Parathyroid adenoma (tissue), 2 donors: ENCODE data around the gene HDGFL3.

Source experiments
- H2AFZ ChIP-seq: fragments of 300-600 bp; sonication (generic); one replicate; pipeline ENCODE4 v1.7.0; 2017; ENCODE audit warnings: antibody characterized with exemption, mild to moderate bottlenecking
- H3K27ac ChIP-seq: fragments of 300-600 bp; sonication (generic); one replicate; pipeline ENCODE4 v1.7.0; 2017
- H3K27me3 ChIP-seq: fragments of 300-600 bp; sonication (generic); one replicate; pipeline ENCODE4 v1.7.0; 2017; ENCODE audit warnings: low read length; ENCODE audit not compliant: control insufficient read depth, insufficient read depth
- H3K36me3 ChIP-seq: fragments of 300-600 bp; sonication (generic); one replicate; pipeline ENCODE4 v1.7.0; 2017; ENCODE audit warnings: low read length; ENCODE audit not compliant: control insufficient read depth, insufficient read depth
- H3K4me1 ChIP-seq: fragments of 300-600 bp; sonication (generic); one replicate; pipeline ENCODE4 v1.7.0; 2017; ENCODE audit warnings: control low read depth
- H3K4me2 ChIP-seq: fragments of 300-600 bp; sonication (generic); one replicate; pipeline ENCODE4 v1.7.0; 2017; ENCODE audit warnings: low read length
- H3K4me3 ChIP-seq: fragments of 300-600 bp; sonication (generic); one replicate; pipeline ENCODE4 v1.7.0; 2017; ENCODE audit warnings: low read depth, low read length
- H3K79me2 ChIP-seq: fragments of 300-600 bp; sonication (generic); one replicate; pipeline ENCODE4 v1.7.0; 2017; ENCODE audit warnings: control low read depth
- H3K9ac ChIP-seq: fragments of 300-600 bp; sonication (generic); one replicate; pipeline ENCODE4 v1.7.0; 2017; ENCODE audit warnings: mild to moderate bottlenecking
- H3K9me3 ChIP-seq: fragments of 300-600 bp; sonication (generic); one replicate; pipeline ENCODE4 v1.7.0; 2017; ENCODE audit warnings: low read length; ENCODE audit not compliant: control insufficient read depth
- TF ChIP-seq, protein P1 (sequence below): fragments of 300-600 bp; sonication (generic); IDR thresholded peaks from one replicate; pipeline ENCODE4 v1.7.0; 2017; ENCODE audit warnings: antibody characterized with exemption, mild to moderate bottlenecking
- donor health status: primary hyperparathyroidism.

Gene HDGFL3

DNA sequence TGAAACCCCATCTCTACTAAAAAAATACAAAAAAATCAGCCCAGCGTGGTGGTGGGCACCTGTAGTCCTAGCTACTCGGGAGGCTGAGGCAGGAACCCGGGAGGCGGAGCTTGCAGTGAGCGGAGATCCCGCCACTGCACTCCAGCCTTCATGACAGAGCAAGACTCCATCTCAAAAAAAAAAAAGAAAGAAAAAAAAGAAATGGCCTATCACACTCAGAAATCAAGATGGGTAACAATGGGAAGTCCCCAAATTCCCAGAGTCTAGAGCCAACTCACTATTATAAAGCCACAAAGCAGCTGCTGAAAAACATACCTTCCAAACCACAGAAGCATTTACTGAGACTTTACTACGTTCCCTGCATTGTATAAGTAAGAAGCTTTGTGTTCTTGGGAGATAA is 7.5 kb downstream of the HDGFL3 start:
- Histone ChIP-seq H3K4me1 (peaks cover 15% of the 10 kb centered on the region), H3K79me2 (peaks cover 2% of the 10 kb centered on the region), H3K9me3 (no peaks in the 10 kb centered on the region), H3K27me3 (no peaks in the 10 kb centered on the region), H2AFZ (no peak overlapping the region), H3K9ac (no peak overlapping the region), H3K36me3 (no peaks in the 10 kb centered on the region), H3K4me2 (no peak overlapping the region), H3K4me3 (no peak overlapping the region), H3K27ac (no peak overlapping the region)
- TF ChIP-seq, protein P1, sequence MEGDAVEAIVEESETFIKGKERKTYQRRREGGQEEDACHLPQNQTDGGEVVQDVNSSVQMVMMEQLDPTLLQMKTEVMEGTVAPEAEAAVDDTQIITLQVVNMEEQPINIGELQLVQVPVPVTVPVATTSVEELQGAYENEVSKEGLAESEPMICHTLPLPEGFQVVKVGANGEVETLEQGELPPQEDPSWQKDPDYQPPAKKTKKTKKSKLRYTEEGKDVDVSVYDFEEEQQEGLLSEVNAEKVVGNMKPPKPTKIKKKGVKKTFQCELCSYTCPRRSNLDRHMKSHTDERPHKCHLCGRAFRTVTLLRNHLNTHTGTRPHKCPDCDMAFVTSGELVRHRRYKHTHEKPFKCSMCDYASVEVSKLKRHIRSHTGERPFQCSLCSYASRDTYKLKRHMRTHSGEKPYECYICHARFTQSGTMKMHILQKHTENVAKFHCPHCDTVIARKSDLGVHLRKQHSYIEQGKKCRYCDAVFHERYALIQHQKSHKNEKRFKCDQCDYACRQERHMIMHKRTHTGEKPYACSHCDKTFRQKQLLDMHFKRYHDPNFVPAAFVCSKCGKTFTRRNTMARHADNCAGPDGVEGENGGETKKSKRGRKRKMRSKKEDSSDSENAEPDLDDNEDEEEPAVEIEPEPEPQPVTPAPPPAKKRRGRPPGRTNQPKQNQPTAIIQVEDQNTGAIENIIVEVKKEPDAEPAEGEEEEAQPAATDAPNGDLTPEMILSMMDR = no peak

DNA sequence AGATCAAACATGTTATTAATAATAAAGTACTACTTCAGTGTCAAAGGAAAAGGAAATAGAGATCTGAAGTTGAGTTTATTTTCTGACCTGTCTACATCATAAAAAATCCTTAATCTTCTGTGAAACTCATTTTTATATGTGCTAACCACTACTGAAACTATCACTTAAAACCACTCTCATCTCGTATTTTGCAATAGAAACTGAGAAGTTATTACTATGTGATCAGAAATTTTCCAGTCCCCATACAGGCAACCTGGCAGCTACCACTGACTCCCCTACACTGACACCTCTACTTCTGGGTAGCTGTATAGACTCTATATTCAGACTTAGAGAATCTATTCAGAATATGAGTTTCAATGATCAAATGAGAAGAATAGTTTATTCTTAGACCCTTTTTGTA is 8.3 kb downstream of the HDGFL3 start:
- H3K9ac ChIP-seq = no peak overlapping the region
- no peaks in the 10 kb centered on the region for H3K27me3 ChIP-seq
- no peak overlapping the region for H3K27ac ChIP-seq
- H3K79me2 ChIP-seq = no peaks in the 10 kb centered on the region
- H3K4me3 ChIP-seq = no peak overlapping the region
- no peak overlapping the region for H2AFZ ChIP-seq
- TF ChIP-seq, protein P1 = no peak
- peaks cover 15% of the 10 kb centered on the region for H3K4me1 ChIP-seq
- no peaks in the 10 kb centered on the region for H3K9me3 ChIP-seq
- no peak overlapping the region for H3K4me2 ChIP-seq
- no peaks in the 10 kb centered on the region for H3K36me3 ChIP-seq

DNA sequence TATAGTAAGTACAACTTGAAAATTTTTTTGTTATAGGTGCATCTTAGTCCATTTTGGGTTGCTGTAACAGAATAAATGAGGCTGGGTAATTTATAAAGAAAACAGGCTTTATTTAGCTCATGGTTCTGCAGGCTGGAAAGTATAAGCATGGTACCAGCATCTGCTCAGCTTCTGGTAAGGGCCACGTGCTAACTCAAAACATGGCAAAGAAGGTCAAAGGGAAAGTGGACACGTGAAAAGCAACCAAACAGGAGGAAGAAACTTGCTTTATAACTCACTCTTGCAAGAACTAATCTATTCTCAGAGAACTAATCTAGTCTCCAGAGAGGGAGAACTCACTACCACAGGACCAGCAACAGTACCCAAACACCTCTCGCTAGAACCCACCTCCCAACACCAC is 9.1 kb downstream of the HDGFL3 start:
- no peak overlapping the region for H3K27ac ChIP-seq
- no peaks in the 10 kb centered on the region for H3K9me3 ChIP-seq
- no peaks in the 10 kb centered on the region for H3K27me3 ChIP-seq
- H3K36me3 ChIP-seq = no peaks in the 10 kb centered on the region
- TF ChIP-seq, protein P1 = no peak
- no peak overlapping the region for H3K4me2 ChIP-seq
- no peak overlapping the region for H3K4me3 ChIP-seq
- H3K9ac ChIP-seq = no peak overlapping the region
- H2AFZ ChIP-seq = no peak overlapping the region
- H3K79me2 ChIP-seq = no peaks in the 10 kb centered on the region
- H3K4me1 ChIP-seq = peaks cover 15% of the 10 kb centered on the region

DNA sequence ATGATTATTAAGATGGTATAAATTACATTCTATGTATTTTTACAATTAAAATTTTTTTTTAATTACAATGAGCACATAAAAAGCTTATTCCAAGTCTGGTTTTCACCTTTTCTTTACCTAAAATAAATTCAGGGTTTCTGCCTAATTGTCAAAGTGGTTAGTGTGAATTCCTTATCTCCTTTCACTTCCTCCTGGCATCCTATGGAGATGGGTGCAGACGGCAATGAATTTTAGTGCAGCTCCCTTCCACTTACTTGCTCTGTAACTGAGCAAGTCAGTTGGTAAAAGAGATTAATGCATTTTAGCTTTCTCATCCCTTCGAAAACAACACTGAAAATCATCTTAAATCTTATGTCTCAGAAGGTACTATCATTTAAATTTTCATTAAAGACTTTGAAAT is 13.1 kb downstream of the HDGFL3 start:
- H3K27ac ChIP-seq = no peak overlapping the region
- H3K4me3 ChIP-seq = no peak overlapping the region
- no peak overlapping the region for H3K9ac ChIP-seq
- no peaks in the 10 kb centered on the region for H3K27me3 ChIP-seq
- peaks cover 6% of the 10 kb centered on the region for H3K4me1 ChIP-seq
- H3K4me2 ChIP-seq = no peak overlapping the region
- no peaks in the 10 kb centered on the region for H3K36me3 ChIP-seq
- peaks cover 12% of the 10 kb centered on the region for H3K79me2 ChIP-seq
- H2AFZ ChIP-seq = no peak overlapping the region
- H3K9me3 ChIP-seq = no peaks in the 10 kb centered on the region
- TF ChIP-seq, protein P1 = no peak

DNA sequence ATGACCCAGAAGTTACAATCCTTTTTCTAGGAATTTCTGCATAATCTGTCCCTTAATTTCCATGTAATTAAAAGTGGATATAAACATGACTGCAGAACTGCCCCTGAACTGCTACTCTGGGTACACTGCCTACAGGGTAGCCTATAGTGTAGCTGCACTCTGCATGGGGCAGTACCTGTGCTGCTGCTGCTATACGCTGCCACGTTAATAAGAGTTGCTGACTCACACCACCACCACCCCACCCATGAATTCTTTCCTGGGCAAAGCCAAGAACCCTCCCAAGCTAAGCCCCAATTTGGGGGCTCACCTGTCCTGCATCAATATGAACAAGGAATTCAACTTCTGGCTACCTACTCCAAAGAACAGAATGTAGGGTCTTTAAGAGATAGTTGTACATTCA is 13.9 kb downstream of the HDGFL3 start:
- H3K79me2 ChIP-seq = peaks cover 19% of the 10 kb centered on the region
- no peak overlapping the region for H3K4me2 ChIP-seq
- H3K4me3 ChIP-seq = no peak overlapping the region
- no peaks in the 10 kb centered on the region for H3K27me3 ChIP-seq
- no peak overlapping the region for H2AFZ ChIP-seq
- no peaks in the 10 kb centered on the region for H3K9me3 ChIP-seq
- peaks cover 6% of the 10 kb centered on the region for H3K4me1 ChIP-seq
- no peak overlapping the region for H3K27ac ChIP-seq
- no peaks in the 10 kb centered on the region for H3K36me3 ChIP-seq
- TF ChIP-seq, protein P1 = no peak
- no peak overlapping the region for H3K9ac ChIP-seq
